IgD-negative memory B cell (primary cell): ENCODE measurements around the gene ASPDH. TPM values are rescaled to one million over a fixed set of nuclear protein-coding genes. Genes with fewer than 3 reads are reported as not detected.

Source experiments
- H3K27ac Mint-ChIP-seq, 3 donors: one replicate each; pipeline ENCODE4 v1.8.0; 2020 to 2022; ENCODE audit warnings: mild to moderate bottlenecking in 3 of 3, mixed read lengths in 3 of 3, moderate library complexity in 1 of 3
- H3K27me3 Mint-ChIP-seq: one replicate; pipeline ENCODE4 v1.8.0; 2021; ENCODE audit warnings: mixed read lengths
- H3K36me3 Mint-ChIP-seq: one replicate; pipeline ENCODE4 v1.8.0; 2020; ENCODE audit warnings: mild to moderate bottlenecking, mixed read lengths
- H3K4me1 Mint-ChIP-seq, 3 donors: one replicate each; pipeline ENCODE4 v1.8.0; 2020 to 2022; ENCODE audit warnings: mixed read lengths in 3 of 3, mild to moderate bottlenecking in 1 of 3
- H3K4me3 Mint-ChIP-seq, 4 donors: one replicate each; pipeline ENCODE4 v1.8.0; 2020 to 2022; ENCODE audit warnings: mild to moderate bottlenecking in 4 of 4, mixed read lengths in 4 of 4, moderate library complexity in 3 of 4
- H3K9me3 Mint-ChIP-seq, 3 donors: one replicate each; pipeline ENCODE4 v1.8.0; 2020 to 2021; ENCODE audit warnings: mixed read lengths in 3 of 3, mild to moderate bottlenecking in 1 of 3
- polyA plus RNA-seq: library from polyadenylated mRNA; unstranded; fragments of 300-500 nt; fragmentation: Illumina TruSeq; gene quantifications from one replicate; pipeline ENCODE4 v1.2.3, GENCODE V29; 2021

Gene ASPDH
- polyA plus RNA-seq, 1 donor from 2014 or later, result not detected

- H3K4me3 Mint-ChIP-seq, result peak overlapping the region in 1 of 4 donors; percentile 32
- H3K27ac Mint-ChIP-seq, result peak overlapping the region in 2 of 3 donors; percentile 35 to 56
- H3K4me1 Mint-ChIP-seq, result peaks cover 4 to 16% (median 7%) of the 10 kb centered on the region in 3 donors
- H3K36me3 Mint-ChIP-seq, result no peaks in the 10 kb centered on the region
- peaks cover 7% of the 10 kb centered on the region for H3K27me3 Mint-ChIP-seq
- H3K9me3 Mint-ChIP-seq, result no peaks in the 10 kb centered on the region
Observed at GRCh38 chr19:50512999-50513745, 541 bp downstream of the ASPDH start.

- Mint-ChIP-seq H3K4me1 (peaks cover 4 to 16% (median 7%) of the 10 kb centered on the region in 3 donors), H3K27me3 (peaks cover 7% of the 10 kb centered on the region), H3K27ac (peak overlapping the region in 1 of 3 donors; percentile 54), H3K4me3 (peak overlapping the region in 2 of 4 donors; percentile 33 to 96), H3K9me3 (no peaks in the 10 kb centered on the region), H3K36me3 (peaks cover 2% of the 10 kb centered on the region)
Observed at GRCh38 chr19:50512112-50512998, 1.4 kb downstream of the ASPDH start.

GRCh38 chr19:50511069-50511822 lies 2.5 kb downstream of the ASPDH start, which contains the start of gene JOSD2:
Gene JOSD2, minus strand, starts transcription at chr19:50511191. Its CDS starts 760 bp downstream, at chr19:50510431.
- peak within 1 kb of the TSS; percentile 54 to 99 (median 98) for H3K27ac Mint-ChIP-seq
- H3K4me3 Mint-ChIP-seq, result peak within 1 kb of the TSS; percentile 33 to 96 (median 91)
- no peaks in the 10 kb centered on the region for H3K9me3 Mint-ChIP-seq
- peaks cover 2% of the 10 kb centered on the region for H3K36me3 Mint-ChIP-seq
- peaks cover 7% of the 10 kb centered on the region for H3K27me3 Mint-ChIP-seq
- H3K4me1 Mint-ChIP-seq, result peaks cover 4 to 18% (median 7%) of the 10 kb centered on the region in 3 donors

- Mint-ChIP-seq H3K27me3 (peaks cover 5% of the 10 kb centered on the region), H3K27ac (peak overlapping the region; percentile 54 to 98 (median 96)), H3K4me3 (peak overlapping the region; percentile 33 to 96 (median 91)), H3K4me1 (peaks cover 4 to 18% (median 7%) of the 10 kb centered on the region in 3 donors), H3K9me3 (no peaks in the 10 kb centered on the region), H3K36me3 (peaks cover 2% of the 10 kb centered on the region)
Observed at GRCh38 chr19:50510700-50511068, 3.0 kb downstream of the ASPDH start.

- Mint-ChIP-seq H3K4me3 (peak overlapping the region in 2 of 4 donors; percentile 33 to 89), H3K27ac (peak overlapping the region; percentile 54 to 98 (median 96)), H3K27me3 (peaks cover 4% of the 10 kb centered on the region), H3K9me3 (no peaks in the 10 kb centered on the region), H3K4me1 (peaks cover 4 to 18% (median 7%) of the 10 kb centered on the region in 3 donors), H3K36me3 (peaks cover 2% of the 10 kb centered on the region)
Observed at GRCh38 chr19:50510121-50510670, 3.5 kb downstream of the ASPDH start.

GRCh38 chr19:50509366-50509765 lies 4.3 kb downstream of the ASPDH start:
- Mint-ChIP-seq H3K4me3 (peak overlapping the region in 2 of 4 donors; percentile 5 to 30), H3K27ac (peak overlapping the region; percentile 16 to 93 (median 19)), H3K4me1 (peaks cover 4 to 18% (median 7%) of the 10 kb centered on the region in 3 donors), H3K27me3 (peaks cover 3% of the 10 kb centered on the region), H3K9me3 (no peaks in the 10 kb centered on the region), H3K36me3 (peaks cover 2% of the 10 kb centered on the region)

- Mint-ChIP-seq H3K9me3 (no peaks in the 10 kb centered on the region), H3K27me3 (no peaks in the 10 kb centered on the region), H3K4me3 (peak overlapping the region in 3 of 4 donors; percentile 44 to 74 (median 62)), H3K36me3 (peaks cover 2% of the 10 kb centered on the region), H3K27ac (peak overlapping the region in 2 of 3 donors; percentile 19 to 71), H3K4me1 (peaks cover 4 to 18% (median 7%) of the 10 kb centered on the region in 3 donors)
Observed at GRCh38 chr19:50508843-50509190, 4.9 kb downstream of the ASPDH start.

- no peak overlapping the region for H3K27ac Mint-ChIP-seq
- H3K9me3 Mint-ChIP-seq, result no peaks in the 10 kb centered on the region
- H3K36me3 Mint-ChIP-seq, result peaks cover 2% of the 10 kb centered on the region
- H3K4me3 Mint-ChIP-seq, result no peak overlapping the region
- H3K27me3 Mint-ChIP-seq, result no peaks in the 10 kb centered on the region
- H3K4me1 Mint-ChIP-seq, result peaks cover 4 to 18% (median 7%) of the 10 kb centered on the region in 3 donors
Observed at GRCh38 chr19:50507376-50507775, 6.3 kb downstream of the ASPDH start.

GRCh38 chr19:50506700-50507099 lies 7.0 kb downstream of the ASPDH start:
- H3K4me1 Mint-ChIP-seq, result peaks cover 4 to 16% (median 6%) of the 10 kb centered on the region in 3 donors
- H3K4me3 Mint-ChIP-seq, result no peak overlapping the region
- H3K27ac Mint-ChIP-seq, result no peak overlapping the region
- peaks cover 2% of the 10 kb centered on the region for H3K36me3 Mint-ChIP-seq
- no peaks in the 10 kb centered on the region for H3K9me3 Mint-ChIP-seq
- H3K27me3 Mint-ChIP-seq, result no peaks in the 10 kb centered on the region

GRCh38 chr19:50505856-50506611 lies 7.7 kb downstream of the ASPDH start:
- Mint-ChIP-seq H3K4me3 (no peak overlapping the region), H3K27ac (no peak overlapping the region), H3K36me3 (peaks cover 2% of the 10 kb centered on the region), H3K4me1 (peaks cover 4 to 12% (median 4%) of the 10 kb centered on the region in 3 donors), H3K9me3 (no peaks in the 10 kb centered on the region), H3K27me3 (no peaks in the 10 kb centered on the region)

GRCh38 chr19:50501568-50502475 lies 11.9 kb downstream of the ASPDH start:
- Mint-ChIP-seq H3K27me3 (no peaks in the 10 kb centered on the region), H3K9me3 (no peaks in the 10 kb centered on the region), H3K27ac (no peak overlapping the region), H3K4me1 (peaks cover 0 to 2% (median 0%) of the 10 kb centered on the region in 3 donors), H3K4me3 (peak overlapping the region in 1 of 4 donors; percentile 66), H3K36me3 (no peaks in the 10 kb centered on the region)

GRCh38 chr19:50501186-50501567 lies 12.5 kb downstream of the ASPDH start:
- Mint-ChIP-seq H3K27me3 (no peaks in the 10 kb centered on the region), H3K27ac (no peak overlapping the region), H3K4me1 (peaks cover 0 to 2% (median 0%) of the 10 kb centered on the region in 3 donors), H3K9me3 (no peaks in the 10 kb centered on the region), H3K4me3 (no peak overlapping the region), H3K36me3 (no peaks in the 10 kb centered on the region)

- no peaks in the 10 kb centered on the region for H3K27me3 Mint-ChIP-seq
- no peak overlapping the region for H3K4me3 Mint-ChIP-seq
- H3K4me1 Mint-ChIP-seq, result peaks cover 0 to 2% (median 0%) of the 10 kb centered on the region in 3 donors
- H3K9me3 Mint-ChIP-seq, result no peaks in the 10 kb centered on the region
- no peak overlapping the region for H3K27ac Mint-ChIP-seq
- H3K36me3 Mint-ChIP-seq, result no peaks in the 10 kb centered on the region
Observed at GRCh38 chr19:50500753-50501151, 13.0 kb downstream of the ASPDH start.
